Type B pancreatic cell (in vitro differentiated cells): Measurements from ENCODE around the gene MSI2. TPM values are rescaled to one million over a fixed set of nuclear protein-coding genes. Genes with fewer than 3 reads are reported as not detected.

Source experiments
- DNase-seq: peaks from one replicate; pipeline ENCODE4 v3.0.0; 2021; ENCODE audit warnings: mixed read lengths; ENCODE audit not compliant: unreplicated experiment; ENCODE audit errors: extremely low spot score
- H3K27ac Mint-ChIP-seq: 2 replicates; pipeline ENCODE4 v1.8.0; 2021; ENCODE audit warnings: mild to moderate bottlenecking, mixed read lengths
- H3K27me3 Mint-ChIP-seq: 2 replicates; pipeline ENCODE4 v1.8.0; 2021; ENCODE audit warnings: mixed read lengths
- H3K36me3 Mint-ChIP-seq: 2 replicates; pipeline ENCODE4 v1.8.0; 2021; ENCODE audit warnings: mixed read lengths
- H3K4me1 Mint-ChIP-seq: one replicate; pipeline ENCODE4 v1.8.0; 2021; ENCODE audit warnings: mixed read lengths; ENCODE audit not compliant: unreplicated experiment
- H3K4me3 Mint-ChIP-seq: 2 replicates; pipeline ENCODE4 v1.8.0; 2021; ENCODE audit warnings: mild to moderate bottlenecking, mixed read lengths
- H3K9me3 Mint-ChIP-seq: 2 replicates; pipeline ENCODE4 v1.8.0; 2021; ENCODE audit warnings: mixed read lengths
- total RNA-seq: library from RNA; stranded (reverse); gene quantifications from 2 replicates; pipeline ENCODE4 v1.2.1, GENCODE V29; 2021; ENCODE audit warnings: low replicate concordance
- TF ChIP-seq, protein P1 (sequence below): fragments of 200-600 bp; sonication (generic); conservative IDR thresholded peaks from 2 replicates; pipeline ENCODE4 v1.5.0; 2021; ENCODE audit warnings: antibody characterized with exemption, mild to moderate bottlenecking

MSI2 gene
- total RNA-seq, 1 donor from 2014 or later = 158 TPM

DNA sequence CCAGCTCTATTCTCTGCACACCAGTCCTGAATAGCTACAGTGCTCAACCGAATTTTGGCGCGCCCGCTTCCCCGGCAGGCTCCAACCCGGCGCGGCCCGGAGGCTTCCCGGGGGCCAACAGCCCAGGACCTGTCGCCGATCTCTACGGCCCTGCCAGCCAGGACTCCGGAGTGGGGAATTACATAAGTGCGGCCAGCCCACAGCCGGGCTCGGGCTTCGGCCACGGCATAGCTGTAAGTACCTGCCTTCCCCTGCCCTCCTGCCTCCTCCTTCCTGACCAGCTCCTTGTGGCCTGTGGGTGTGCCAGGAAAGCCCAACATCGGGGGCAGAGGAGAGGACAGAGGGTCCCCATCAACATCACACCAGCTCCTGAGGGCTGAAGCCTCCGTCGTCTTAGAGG is 418.6 kb downstream of the MSI2 start:
- H3K9me3 Mint-ChIP-seq = no peaks in the 10 kb centered on the region
- H3K4me3 Mint-ChIP-seq = no peak overlapping the region
- peak; percentile 68 for DNase-seq
- no peaks in the 10 kb centered on the region for H3K27me3 Mint-ChIP-seq
- H3K4me1 Mint-ChIP-seq = peaks cover 32% of the 10 kb centered on the region
- no peak overlapping the region for H3K27ac Mint-ChIP-seq
- TF ChIP-seq, protein P1, sequence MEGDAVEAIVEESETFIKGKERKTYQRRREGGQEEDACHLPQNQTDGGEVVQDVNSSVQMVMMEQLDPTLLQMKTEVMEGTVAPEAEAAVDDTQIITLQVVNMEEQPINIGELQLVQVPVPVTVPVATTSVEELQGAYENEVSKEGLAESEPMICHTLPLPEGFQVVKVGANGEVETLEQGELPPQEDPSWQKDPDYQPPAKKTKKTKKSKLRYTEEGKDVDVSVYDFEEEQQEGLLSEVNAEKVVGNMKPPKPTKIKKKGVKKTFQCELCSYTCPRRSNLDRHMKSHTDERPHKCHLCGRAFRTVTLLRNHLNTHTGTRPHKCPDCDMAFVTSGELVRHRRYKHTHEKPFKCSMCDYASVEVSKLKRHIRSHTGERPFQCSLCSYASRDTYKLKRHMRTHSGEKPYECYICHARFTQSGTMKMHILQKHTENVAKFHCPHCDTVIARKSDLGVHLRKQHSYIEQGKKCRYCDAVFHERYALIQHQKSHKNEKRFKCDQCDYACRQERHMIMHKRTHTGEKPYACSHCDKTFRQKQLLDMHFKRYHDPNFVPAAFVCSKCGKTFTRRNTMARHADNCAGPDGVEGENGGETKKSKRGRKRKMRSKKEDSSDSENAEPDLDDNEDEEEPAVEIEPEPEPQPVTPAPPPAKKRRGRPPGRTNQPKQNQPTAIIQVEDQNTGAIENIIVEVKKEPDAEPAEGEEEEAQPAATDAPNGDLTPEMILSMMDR = no peak
- peaks cover 8% of the 10 kb centered on the region for H3K36me3 Mint-ChIP-seq

DNA sequence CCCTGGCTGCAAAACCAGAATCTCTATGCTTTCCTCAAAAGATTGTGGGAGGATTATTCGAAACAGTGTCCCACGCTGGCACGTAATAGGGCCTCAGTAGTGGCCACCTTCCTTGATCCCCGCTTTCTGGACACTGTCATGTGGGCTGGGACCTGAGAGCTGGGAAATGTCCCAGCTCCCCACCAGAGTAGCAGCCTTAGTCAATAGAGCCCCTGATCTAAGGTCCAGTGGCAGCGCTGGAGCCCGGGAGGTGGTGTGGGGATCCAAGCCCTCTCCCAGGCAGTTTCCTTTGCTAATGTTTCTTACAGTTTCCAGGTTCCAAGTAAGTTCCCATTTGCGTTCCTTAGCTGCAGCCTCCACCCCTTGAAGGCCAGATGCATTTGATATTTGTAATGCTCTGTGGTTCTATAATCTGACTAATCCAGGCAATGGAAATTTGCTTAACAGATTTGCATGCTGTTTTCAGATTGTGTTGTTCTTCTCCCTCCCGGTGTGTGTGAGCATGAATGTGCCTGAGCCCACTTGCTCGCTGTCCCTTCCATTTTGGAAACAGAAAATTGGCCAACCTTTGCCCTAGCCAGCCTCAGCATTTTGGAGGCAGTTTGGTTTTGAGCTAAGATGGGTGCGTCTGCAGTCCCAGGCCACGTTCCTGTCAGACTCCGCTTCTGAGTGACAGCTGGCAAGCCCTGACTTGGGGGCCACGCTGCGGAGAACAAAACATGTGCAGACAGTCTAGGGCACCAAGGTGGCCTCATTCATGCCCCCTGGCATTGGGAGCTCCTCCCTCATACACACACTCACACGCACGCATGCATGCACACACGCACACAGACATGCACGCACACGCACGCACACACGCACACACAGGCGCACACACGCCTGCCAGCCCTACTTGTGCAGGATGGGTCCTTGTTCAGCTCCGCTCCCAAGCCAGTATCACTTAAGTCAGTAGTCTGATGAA is 419.4 kb downstream of the MSI2 start:
- H3K27me3 Mint-ChIP-seq = no peaks in the 10 kb centered on the region
- peaks cover 8% of the 10 kb centered on the region for H3K36me3 Mint-ChIP-seq
- TF ChIP-seq, protein P1 = no peak
- peak; percentile 65 for DNase-seq
- no peaks in the 10 kb centered on the region for H3K9me3 Mint-ChIP-seq
- peaks cover 24% of the 10 kb centered on the region for H3K4me1 Mint-ChIP-seq
- H3K27ac Mint-ChIP-seq = no peak overlapping the region
- H3K4me3 Mint-ChIP-seq = no peak overlapping the region

DNA sequence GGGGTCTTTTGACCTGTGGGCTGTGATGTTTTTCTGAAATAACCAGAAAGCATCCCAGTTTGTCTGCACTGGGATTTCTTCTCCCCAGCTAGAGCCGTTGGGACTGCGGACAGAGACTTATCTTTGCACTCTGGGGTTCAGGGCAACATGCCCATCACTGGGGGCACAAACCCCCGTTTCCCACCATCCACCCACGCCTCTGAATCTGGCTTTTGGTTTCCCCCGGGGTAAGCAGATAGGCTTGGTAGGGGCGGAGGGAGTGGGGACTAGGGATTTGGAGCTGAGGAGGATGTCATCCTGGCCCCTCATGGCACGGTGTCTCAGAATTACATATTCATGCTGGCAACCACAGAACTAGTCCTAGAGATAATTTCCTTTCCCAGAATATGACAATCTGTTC is 420.2 kb downstream of the MSI2 start:
- Mint-ChIP-seq H3K4me1 (peaks cover 15% of the 10 kb centered on the region), H3K9me3 (no peaks in the 10 kb centered on the region)
- peak; percentile 53 for DNase-seq

DNA sequence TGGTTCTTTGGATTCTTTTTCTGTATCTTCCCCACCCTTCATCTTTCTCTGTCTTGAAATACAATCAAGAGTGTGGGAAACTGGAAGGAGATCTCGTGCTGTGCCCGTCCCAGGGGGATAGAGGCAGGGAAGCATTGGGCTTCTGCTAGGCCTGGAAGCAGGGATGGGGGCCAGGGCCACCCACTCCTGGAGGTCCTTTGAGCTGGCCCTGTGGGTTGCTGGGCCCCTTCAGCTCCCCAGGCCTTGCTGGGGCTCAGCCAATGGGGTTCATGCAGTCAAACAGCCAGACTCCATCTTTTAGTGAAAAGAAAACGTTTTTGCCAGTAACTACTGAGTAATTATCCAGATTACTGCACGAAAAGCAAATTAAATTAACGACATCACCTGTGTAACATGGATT is 421.0 kb downstream of the MSI2 start:
- Mint-ChIP-seq H3K4me1 (peaks cover 8% of the 10 kb centered on the region), H3K27me3 (no peaks in the 10 kb centered on the region), H3K36me3 (peaks cover 8% of the 10 kb centered on the region), H3K4me3 (no peak overlapping the region), H3K9me3 (no peaks in the 10 kb centered on the region), H3K27ac (no peak overlapping the region)
- DNase-seq = peak; percentile 36
- TF ChIP-seq, protein P1 = no peak

More for the DNA sequence above, 420.2 kb downstream of the MSI2 start:
- TF ChIP-seq, protein P1 = no peak
- Mint-ChIP-seq H3K27ac (no peak overlapping the region), H3K36me3 (peaks cover 8% of the 10 kb centered on the region), H3K4me3 (no peak overlapping the region), H3K27me3 (no peaks in the 10 kb centered on the region)

GRCh38 chr17:57677858-57678257 is 421.5 kb downstream of the MSI2 start:
- Mint-ChIP-seq H3K27me3 (no peaks in the 10 kb centered on the region), H3K4me1 (peaks cover 4% of the 10 kb centered on the region), H3K27ac (no peak overlapping the region), H3K9me3 (no peaks in the 10 kb centered on the region), H3K36me3 (peaks cover 11% of the 10 kb centered on the region), H3K4me3 (no peak overlapping the region)
- peak; percentile 44 for DNase-seq
- TF ChIP-seq, protein P1 = no peak
